ENCODE results near the gene ALOX15B. TPM values are rescaled to one million over a fixed set of nuclear protein-coding genes. Genes with fewer than 3 reads are reported as not detected.
A peak's percentile ranks its signal among the peaks of the same experiment; 100 is the strongest.

ALOX15B gene
- 1 to 10 TPM in 1 of 6 donors, under 1 TPM in 4, not detected in 1; 0.09 to 4.7 (median 0.37) TPM for total RNA-seq
- polyA plus RNA-seq, result under 1 TPM; 0.05 to 0.19 TPM

GRCh38 chr17:8038954-8039610, at the start of gene ALOX15B:
TSS of gene ALOX15B (plus strand) at chr17:8039059. CDS start at chr17:8039156, 97 bp downstream.
- H3K27me3 ChIP-seq, result peaks cover 0 to 5% (median 0%) of the 10 kb centered on the region in 4 donors
- DNase-seq, result no peak
- intact Hi-C loops (cut with DNase I), result no loop called here
- no peaks in the 10 kb centered on the region for H3K9me3 ChIP-seq
- ATAC-seq, result peak in 2 of 4 donors; percentile 12 to 41
- no peak within 1 kb of the TSS for H3K4me3 ChIP-seq
- WGBS, 2 donors, result 20 to 26% methylated on average over 36 to 37 of the region's 37 CpGs
- H3K4me1 ChIP-seq, result no peaks in the 10 kb centered on the region
- TF ChIP-seq CTCF (IDR thresholded peaks at IDR 0.05), result no peak
- no peaks in the 10 kb centered on the region for H3K36me3 ChIP-seq
- no peak within 1 kb of the TSS for H3K27ac ChIP-seq
- FAIRE-seq, result no peak

- intact Hi-C loops (cut with DNase I), result loop anchor here in 2 of 3 donors (5.0 to 10.0 kb wide), 4 partner anchors 78 to 248 kb away; no protein-coding TSS in a partner anchor
- Histone ChIP-seq H3K4me3 (peak overlapping the region; percentile 33 to 61 (median 53)), H3K9me3 (no peaks in the 10 kb centered on the region), H3K4me1 (no peaks in the 10 kb centered on the region), H3K36me3 (no peaks in the 10 kb centered on the region), H3K27me3 (no peaks in the 10 kb centered on the region), H3K27ac (peak overlapping the region in 3 of 4 donors; percentile 14 to 77 (median 57))
- FAIRE-seq, result no peak
- peak; percentile 72 to 99 (median 87) for DNase-seq
- ATAC-seq, result peak; percentile 87 to 96 (median 95)
- WGBS, 2 donors, result 3 to 4% methylated on average over 59 of the region's 59 CpGs
- TF ChIP-seq CTCF (IDR thresholded peaks at IDR 0.05), result peak; percentile 90 to 94 (median 92)
These were observed 48.8 kb upstream of the ALOX15B start for GRCh38 chr17:7989781-7990655.

DNA sequence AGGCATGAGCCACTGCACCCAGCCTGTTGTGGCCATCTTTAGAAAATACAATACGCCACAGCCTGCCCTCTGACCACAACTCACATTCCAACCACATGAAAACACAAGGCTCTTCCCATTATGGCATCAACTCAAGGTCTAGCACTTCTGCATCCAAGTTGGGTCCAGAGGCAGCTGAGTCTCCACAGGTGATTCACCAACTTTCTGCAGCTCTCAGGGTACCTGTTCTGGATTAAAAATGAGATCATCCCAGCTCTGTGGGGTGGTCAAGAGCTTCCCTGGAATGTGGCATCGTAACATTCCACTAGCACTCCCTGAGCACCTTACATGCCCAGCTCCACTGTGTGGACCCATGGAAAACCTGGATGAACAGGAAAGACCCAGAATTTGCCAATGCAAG, 46.3 kb upstream of the ALOX15B start:
- intact Hi-C loops (cut with DNase I), result loop anchor here in 1 of 3 donors (5.0 kb wide), 1 partner anchor 80 kb away; no protein-coding TSS in a partner anchor
- no peak overlapping the region for H3K27ac ChIP-seq
- H3K27me3 ChIP-seq, result no peaks in the 10 kb centered on the region
- no peak overlapping the region for H3K4me3 ChIP-seq
- 76 to 80% methylated on average over 2 of the region's 2 CpGs for WGBS, 2 donors
- no peak for FAIRE-seq
- no peak for TF ChIP-seq CTCF (IDR thresholded peaks at IDR 0.05)
- ATAC-seq, result no peak
- no peaks in the 10 kb centered on the region for H3K4me1 ChIP-seq
- DNase-seq, result no peak
- no peaks in the 10 kb centered on the region for H3K9me3 ChIP-seq
- H3K36me3 ChIP-seq, result no peaks in the 10 kb centered on the region

DNA sequence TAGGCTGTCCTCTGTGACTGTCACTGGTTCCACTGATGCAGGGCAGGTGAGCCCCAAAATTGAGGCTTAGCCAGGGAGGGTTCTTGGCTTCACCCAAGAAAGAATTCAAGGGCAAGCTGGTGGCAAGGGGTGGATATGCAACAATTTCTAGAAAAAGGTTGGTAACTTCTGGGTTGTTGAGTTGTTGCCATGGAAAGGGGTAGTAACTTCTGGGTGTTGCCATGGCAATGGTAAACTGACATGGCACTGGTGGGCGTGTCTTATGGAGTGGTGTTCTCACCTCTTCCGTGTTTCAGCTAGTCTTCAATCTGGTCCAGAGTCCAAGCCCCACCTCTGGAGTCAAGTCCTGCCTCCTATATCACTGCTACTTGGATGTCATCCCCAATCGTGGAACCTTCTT, 45.9 kb upstream of the ALOX15B start:
- DNase-seq (no peak), ATAC-seq (no peak), FAIRE-seq (no peak)
- Histone ChIP-seq H3K36me3 (no peaks in the 10 kb centered on the region), H3K4me1 (no peaks in the 10 kb centered on the region), H3K27me3 (no peaks in the 10 kb centered on the region), H3K4me3 (no peak overlapping the region), H3K9me3 (no peaks in the 10 kb centered on the region), H3K27ac (no peak overlapping the region)
- no peak for TF ChIP-seq CTCF (IDR thresholded peaks at IDR 0.05)
- 49 to 52% methylated on average over 3 of the region's 3 CpGs for WGBS, 2 donors
- intact Hi-C loops (cut with DNase I), result loop anchor here in 1 of 3 donors (5.0 kb wide), 1 partner anchor 81 kb away; no protein-coding TSS in a partner anchor

Data from pancreas (tissue), 10 donors.